Measurements from ENCODE around the gene CFAP210. TPM values are rescaled to one million over a fixed set of nuclear protein-coding genes. Genes with fewer than 3 reads are reported as not detected.

The CFAP210 gene, protein sequence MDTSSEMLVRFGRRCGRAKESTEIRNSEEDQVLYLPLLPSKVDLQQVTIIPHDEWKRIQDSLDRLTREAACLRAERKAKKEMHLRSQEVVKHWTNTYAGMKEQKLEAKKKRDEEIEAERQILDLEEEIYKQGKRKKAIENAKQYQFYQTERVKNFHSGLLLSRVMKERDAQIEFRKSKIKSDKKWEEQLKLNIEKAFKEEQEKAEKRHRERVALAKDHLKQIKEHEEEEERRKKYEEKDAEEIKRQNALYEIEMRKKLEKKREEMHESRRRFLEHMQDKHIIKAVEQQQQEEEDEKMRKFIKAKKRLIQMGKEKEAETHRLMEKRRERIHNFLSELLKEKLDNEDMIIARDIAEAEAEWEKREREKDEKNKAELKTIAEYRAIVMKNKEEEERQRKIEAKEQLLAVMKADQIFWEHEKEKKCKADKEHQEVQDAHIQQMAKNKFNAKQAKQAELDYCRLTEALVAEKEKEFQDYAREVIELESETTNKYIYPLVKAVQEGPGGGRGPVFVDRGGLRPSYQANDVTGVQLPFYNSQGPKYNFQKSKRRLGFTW
- total RNA-seq: 1 to 10 TPM in 2 of 3 donors, under 1 TPM in 1; 0.27 to 8.4 (median 1.5) TPM
- total RNA-seq (2013): 0.41 TPM

DNA sequence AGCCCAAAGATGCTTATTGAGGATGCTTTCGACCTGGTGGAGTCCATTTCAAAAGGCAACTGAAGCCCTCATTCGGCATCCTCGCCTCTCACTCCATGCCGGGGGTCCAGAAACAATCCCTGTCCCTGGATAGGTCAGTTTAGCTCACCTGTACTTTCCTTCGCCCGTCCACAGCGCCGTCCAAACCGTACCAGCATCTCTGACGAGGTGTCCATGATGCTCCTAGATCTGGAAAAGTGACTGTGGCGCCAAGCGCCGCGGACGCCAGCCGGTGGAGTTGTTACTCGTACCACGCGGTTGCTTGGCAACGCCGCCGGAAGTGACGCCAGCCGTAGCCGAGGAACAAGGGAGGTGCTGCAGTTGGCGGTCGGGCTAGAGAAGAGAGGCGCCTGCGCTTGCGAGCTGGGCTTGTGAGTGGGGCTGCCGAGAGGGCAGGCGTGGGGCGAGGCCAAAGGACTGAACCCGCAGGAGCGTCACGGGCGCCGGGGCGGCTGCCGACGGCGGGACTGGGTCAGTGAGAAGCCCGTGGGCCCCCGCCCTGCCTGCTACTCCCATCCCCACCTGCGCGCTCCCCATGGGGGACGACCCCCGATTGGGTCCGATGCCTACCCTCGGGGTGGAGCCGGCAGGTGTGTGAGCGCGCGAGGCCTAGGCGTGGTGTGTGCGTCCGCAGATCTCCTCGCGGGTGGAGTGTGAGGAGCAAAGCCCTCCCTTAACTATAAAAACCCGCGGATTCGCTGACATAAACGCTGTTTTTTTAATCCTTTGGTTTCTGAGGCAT, at the start of gene CFAP210, which contains the start of gene PHOSPHO2:
TSS of gene CFAP210 (minus strand) at position 293 of the 781 bp plus-strand sequence. CDS start at position 215, 78 bp downstream.
TSS of gene PHOSPHO2 (plus strand) at position 357 of the 781 bp plus-strand sequence. CDS start 6,503 bp downstream, outside the sequence.
- H3K27me3 Mint-ChIP-seq (ENCODE audit: low read depth in 2 of 2): peaks cover 15 to 23% of the 10 kb centered on the region in 2 donors
- Histone ChIP-seq H3K27ac (ENCODE audit: low read length) (peak within 1 kb of the TSS; percentile 90), H3K27me3 (ENCODE audit: control insufficient read depth, insufficient read depth, low read length) (peaks cover 3% of the 10 kb centered on the region), H3K4me1 (ENCODE audit: control insufficient read depth, insufficient read depth, low read length) (peaks cover 11% of the 10 kb centered on the region), H3K36me3 (ENCODE audit: control insufficient read depth, insufficient read depth, low read length) (peaks cover 8% of the 10 kb centered on the region), H3K4me3 (ENCODE audit: low read length) (peak within 1 kb of the TSS; percentile 64), H3K9me3 (ENCODE audit: control insufficient read depth, insufficient read depth, low read length) (no peaks in the 10 kb centered on the region)
- intact Hi-C loops (cut with micrococcal nuclease): loop anchor here (2.0 to 10.0 kb wide), 4 partner anchors 38 to 130 kb away; partner anchors contain the start of genes KLHL23, METTL5, PPIG and SSB
- 0% methylated on average over 62 of the region's 63 CpGs for whole genome bisulfite sequencing (ENCODE audit: insufficient coverage)
- peak within 1 kb of the TSS; percentile 97 for H3K4me3 Mint-ChIP-seq
- peak within 1 kb of the TSS; percentile 97 to 98 for H3K27ac Mint-ChIP-seq
- peaks cover 17 to 19% of the 10 kb centered on the region in 2 donors for H3K4me1 Mint-ChIP-seq
- peaks cover 3 to 9% of the 10 kb centered on the region in 2 donors for H3K9me3 Mint-ChIP-seq
- TF ChIP-seq, protein P1, sequence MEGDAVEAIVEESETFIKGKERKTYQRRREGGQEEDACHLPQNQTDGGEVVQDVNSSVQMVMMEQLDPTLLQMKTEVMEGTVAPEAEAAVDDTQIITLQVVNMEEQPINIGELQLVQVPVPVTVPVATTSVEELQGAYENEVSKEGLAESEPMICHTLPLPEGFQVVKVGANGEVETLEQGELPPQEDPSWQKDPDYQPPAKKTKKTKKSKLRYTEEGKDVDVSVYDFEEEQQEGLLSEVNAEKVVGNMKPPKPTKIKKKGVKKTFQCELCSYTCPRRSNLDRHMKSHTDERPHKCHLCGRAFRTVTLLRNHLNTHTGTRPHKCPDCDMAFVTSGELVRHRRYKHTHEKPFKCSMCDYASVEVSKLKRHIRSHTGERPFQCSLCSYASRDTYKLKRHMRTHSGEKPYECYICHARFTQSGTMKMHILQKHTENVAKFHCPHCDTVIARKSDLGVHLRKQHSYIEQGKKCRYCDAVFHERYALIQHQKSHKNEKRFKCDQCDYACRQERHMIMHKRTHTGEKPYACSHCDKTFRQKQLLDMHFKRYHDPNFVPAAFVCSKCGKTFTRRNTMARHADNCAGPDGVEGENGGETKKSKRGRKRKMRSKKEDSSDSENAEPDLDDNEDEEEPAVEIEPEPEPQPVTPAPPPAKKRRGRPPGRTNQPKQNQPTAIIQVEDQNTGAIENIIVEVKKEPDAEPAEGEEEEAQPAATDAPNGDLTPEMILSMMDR (IDR thresholded peaks at IDR 0.05): no peak
- ATAC-seq (peak; percentile 93 to 99 (median 94)), DNase-seq (peak; percentile 99)
- H3K36me3 Mint-ChIP-seq: peaks cover 14% of the 10 kb centered on the region

DNA sequence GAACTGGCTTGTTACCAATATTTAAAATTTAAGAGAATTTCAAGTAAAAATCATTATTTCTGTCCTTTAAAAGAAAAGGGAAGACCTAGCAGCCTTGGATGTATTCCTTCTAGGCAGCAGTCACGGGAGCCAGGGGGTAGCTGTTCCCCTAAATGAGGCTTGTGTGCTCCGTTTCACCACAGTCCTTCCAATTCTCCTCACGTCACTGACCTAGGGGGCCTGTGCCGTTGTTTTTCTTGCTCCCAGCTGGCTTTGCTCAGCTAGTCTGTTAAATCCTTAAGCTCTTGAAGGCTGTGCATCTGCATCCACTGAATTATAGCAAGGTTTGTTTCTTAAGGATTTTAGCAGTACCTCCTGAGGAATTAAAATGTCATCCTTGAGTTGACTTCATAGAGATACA, 49.3 kb upstream of the CFAP210 start:
- Mint-ChIP-seq H3K4me3 (no peak overlapping the region), H3K9me3 (no peaks in the 10 kb centered on the region), H3K36me3 (no peaks in the 10 kb centered on the region), H3K27me3 (ENCODE audit: low read depth in 2 of 2) (no peaks in the 10 kb centered on the region), H3K27ac (no peak overlapping the region), H3K4me1 (peaks cover 0 to 7% of the 10 kb centered on the region in 2 donors)
- TF ChIP-seq, protein P1 (IDR thresholded peaks at IDR 0.05): no peak
- H3K4me3 ChIP-seq (ENCODE audit: low read length): no peak overlapping the region
- intact Hi-C loops (cut with micrococcal nuclease): no loop called here
- H3K4me1 ChIP-seq (ENCODE audit: control insufficient read depth, insufficient read depth, low read length): no peaks in the 10 kb centered on the region
- WGBS (ENCODE audit: insufficient coverage): 90% methylated on average over 4 of the region's 4 CpGs
- H3K36me3 ChIP-seq (ENCODE audit: control insufficient read depth, insufficient read depth, low read length): no peaks in the 10 kb centered on the region
- no peak for DNase-seq
- no peak for ATAC-seq
- no peaks in the 10 kb centered on the region for H3K27me3 ChIP-seq (ENCODE audit: control insufficient read depth, insufficient read depth, low read length)
- H3K9me3 ChIP-seq (ENCODE audit: control insufficient read depth, insufficient read depth, low read length): no peaks in the 10 kb centered on the region
- H3K27ac ChIP-seq (ENCODE audit: low read length): no peak overlapping the region

DNA sequence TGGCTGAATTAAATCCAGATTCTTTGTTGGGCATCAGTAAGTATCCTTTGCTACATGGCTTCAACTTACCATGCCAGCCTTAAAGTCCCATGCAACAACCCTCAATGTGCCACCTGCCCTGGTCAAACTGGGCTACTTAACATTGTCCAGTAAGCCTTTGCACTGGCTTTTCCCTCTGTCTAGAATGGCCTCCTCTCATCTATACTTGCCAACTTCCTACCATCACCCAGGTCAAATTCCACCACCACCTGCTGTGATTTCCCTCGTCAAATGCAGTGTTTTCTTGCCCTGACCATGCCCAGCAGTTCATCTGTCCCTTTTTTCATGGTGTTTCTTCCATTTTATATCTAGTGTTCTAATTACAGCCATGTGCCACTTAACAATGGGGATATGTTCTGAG, 45.1 kb upstream of the CFAP210 start:
- Histone ChIP-seq H3K4me3 (ENCODE audit: low read length) (no peak overlapping the region), H3K27me3 (ENCODE audit: control insufficient read depth, insufficient read depth, low read length) (peaks cover 4% of the 10 kb centered on the region), H3K36me3 (ENCODE audit: control insufficient read depth, insufficient read depth, low read length) (no peaks in the 10 kb centered on the region), H3K9me3 (ENCODE audit: control insufficient read depth, insufficient read depth, low read length) (no peaks in the 10 kb centered on the region), H3K4me1 (ENCODE audit: control insufficient read depth, insufficient read depth, low read length) (peaks cover 4% of the 10 kb centered on the region), H3K27ac (ENCODE audit: low read length) (no peak overlapping the region)
- ATAC-seq (no peak), DNase-seq (no peak)
- Mint-ChIP-seq H3K27me3 (ENCODE audit: low read depth in 2 of 2) (peaks cover 3 to 20% of the 10 kb centered on the region in 2 donors), H3K27ac (peak overlapping the region in 1 of 2 donors; percentile 8), H3K36me3 (no peaks in the 10 kb centered on the region), H3K9me3 (no peaks in the 10 kb centered on the region), H3K4me1 (peaks cover 0 to 11% of the 10 kb centered on the region in 2 donors), H3K4me3 (no peak overlapping the region)
- TF ChIP-seq, protein P1 (IDR thresholded peaks at IDR 0.05): no peak
- intact Hi-C loops (cut with micrococcal nuclease): no loop called here
- WGBS (ENCODE audit: insufficient coverage): 95% methylated on average over 1 of the region's 1 CpG

Data from natural killer cell (primary cell).